Measurements from ENCODE around the gene NSD2. TPM values are rescaled to one million over a fixed set of nuclear protein-coding genes. Genes with fewer than 3 reads are reported as not detected.

The NSD2 gene
- total RNA-seq, 1 experiment from 2014 or later: 136 TPM

DNA sequence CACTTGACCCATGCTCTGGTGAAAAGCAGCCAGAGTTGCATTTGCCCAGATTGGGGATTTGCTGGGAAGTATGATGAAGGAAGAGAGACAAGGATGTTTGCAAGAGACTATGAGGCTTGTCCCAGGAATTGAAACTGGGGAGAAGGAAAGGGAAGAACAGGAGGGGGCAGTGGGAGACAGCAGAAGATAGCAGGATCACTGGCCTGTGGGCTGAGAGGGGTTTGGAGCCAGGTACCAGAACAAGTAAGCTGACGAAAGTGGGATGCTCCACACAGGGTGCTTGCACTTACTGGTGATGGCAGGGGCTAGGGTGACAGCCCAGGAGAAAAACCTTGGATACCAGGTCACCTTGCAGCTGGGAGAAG lies 11.8 kb upstream of the NSD2 start:
- Histone ChIP-seq H3K79me2 (ENCODE audit: insufficient read depth, low read length) (no peaks in the 10 kb centered on the region; the same call in 1 of the 2 replicates), H4K91ac (ENCODE audit: insufficient read length, low read depth, low read length) (no peak overlapping the region), H2BK20ac (ENCODE audit: low read depth, low read length, poor library complexity, severe bottlenecking) (no peak overlapping the region), H3K23me2 (ENCODE audit: insufficient read length, low read depth, low read length, poor library complexity, severe bottlenecking) (peaks cover 13% of the 10 kb centered on the region), H2AK5ac (ENCODE audit: insufficient read length, low read length) (no peak overlapping the region), H3K27ac (ENCODE audit: insufficient read length, low read depth, low read length) (no peak overlapping the region), H3K18ac (ENCODE audit: insufficient read length, low read depth, low read length) (no peak overlapping the region), H3K56ac (ENCODE audit: insufficient read length, low read depth, low read length) (no peak overlapping the region), H3K9ac (ENCODE audit: extremely low read depth, insufficient read length, low read length) (no peak overlapping the region), H3K14ac (ENCODE audit: insufficient read depth, low read length) (no peak overlapping the region), H3K4me1 (ENCODE audit: insufficient read depth, low read length) (no peaks in the 10 kb centered on the region), H3T11ph (ENCODE audit: low read length) (no peak overlapping the region), H3K4ac (ENCODE audit: low read depth, low read length) (no peak overlapping the region), H3K9me3 (ENCODE audit: control insufficient read depth, low read depth, low read length) (no peaks in the 10 kb centered on the region), H3K23ac (ENCODE audit: insufficient read length, low read depth, low read length) (no peak overlapping the region), H3K4me2 (ENCODE audit: insufficient read depth, insufficient read length, low read length) (no peak overlapping the region), H3K27me3 (ENCODE audit: insufficient read depth, low read length) (peaks cover 70% of the 10 kb centered on the region), H4K5ac (ENCODE audit: insufficient read length, low read depth, low read length) (no peak overlapping the region), H2AFZ (ENCODE audit: low read length) (no peak overlapping the region), H4K8ac (replicated peaks; ENCODE audit: insufficient read length, low read depth, low read length) (no peak overlapping the region), H2BK12ac (ENCODE audit: insufficient read length, low read depth, low read length) (no peak overlapping the region), H2BK15ac (ENCODE audit: low read depth, low read length) (no peak overlapping the region), H2BK120ac (ENCODE audit: low read depth, low read length, poor library complexity, severe bottlenecking) (no peak overlapping the region), H3K79me1 (ENCODE audit: insufficient read depth, low read depth, low read length, poor library complexity, severe bottlenecking) (no peaks in the 10 kb centered on the region), H2BK5ac (ENCODE audit: insufficient read length, low read length) (no peak overlapping the region), H4K20me1 (ENCODE audit: control insufficient read depth, insufficient read depth, insufficient read length) (peaks cover 3% of the 10 kb centered on the region)
- no peak for TF ChIP-seq CTCF (conservative IDR thresholded peaks at IDR 0.05)
- no CpG with 5 or more reads among the region's 1 CpG for WGBS (ENCODE audit: extremely low coverage, insufficient read length, low lambda C conversion rate)
- H3K27me3 Mint-ChIP-seq (ENCODE audit: low read depth): peaks cover 84% of the 10 kb centered on the region
- no peaks in the 10 kb centered on the region for H3K36me3 Mint-ChIP-seq (ENCODE audit: insufficient read depth in 1 of 3, low read depth in 3 of 3)
- no peaks in the 10 kb centered on the region for H3K9me3 Mint-ChIP-seq
- H3K4me3 Mint-ChIP-seq: no peak overlapping the region; a peak in 1 of 5 replicates
- no peak overlapping the region for H3K27ac Mint-ChIP-seq
- H3K4me1 Mint-ChIP-seq: peaks cover 6 to 29% of the 10 kb centered on the region in 2 experiments
- no peak for DNase-seq

All from H9 (cell line).